Inferior parietal cortex (tissue), 1 donor: ENCODE data around the gene SLIT1.

Source experiments
- DNase-seq: peaks from one replicate; pipeline ENCODE4 v3.0.0-alpha.2; 2016; ENCODE audit errors: extremely low spot score

The SLIT1 gene

DNA sequence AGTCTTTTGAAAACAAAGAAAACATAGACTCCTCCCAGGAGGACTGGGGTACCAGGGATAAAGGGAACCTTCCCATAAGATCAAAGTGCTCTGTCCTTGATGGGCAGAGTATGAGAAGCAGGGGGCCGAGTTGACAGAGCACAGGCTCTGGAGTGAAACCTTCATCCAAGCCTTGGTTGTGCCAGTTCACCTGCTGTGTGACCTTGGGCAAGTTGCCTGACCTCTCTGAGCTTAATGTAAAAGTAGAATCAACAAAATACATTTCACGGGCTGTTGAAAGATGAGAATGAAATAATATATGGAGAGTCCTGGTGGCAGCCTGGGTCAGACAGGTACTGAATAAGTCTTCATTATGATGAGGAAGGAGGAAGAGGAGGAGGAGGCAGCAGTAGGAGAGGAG, 69.9 kb downstream of the SLIT1 start:
- no peak for DNase-seq

DNA sequence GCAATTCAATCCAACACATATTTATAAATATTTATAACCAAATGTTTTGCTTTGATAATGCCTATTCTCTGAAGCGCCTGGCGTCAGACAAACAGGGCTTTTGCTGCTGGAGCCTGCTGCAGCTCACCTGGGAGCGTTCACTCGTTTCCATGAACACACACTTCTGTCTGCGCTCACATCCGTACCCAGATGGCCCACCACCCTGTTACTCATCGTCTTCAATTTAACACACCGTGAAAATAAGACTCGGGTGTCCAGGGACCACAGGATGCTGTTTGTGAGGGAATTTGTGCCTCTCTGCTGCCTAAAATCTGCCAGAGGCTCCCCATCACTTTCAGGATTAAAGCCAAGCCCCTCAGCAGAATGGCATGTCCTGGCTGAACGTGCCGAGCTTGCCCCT, 74.1 kb downstream of the SLIT1 start:
- DNase-seq = no peak

DNA sequence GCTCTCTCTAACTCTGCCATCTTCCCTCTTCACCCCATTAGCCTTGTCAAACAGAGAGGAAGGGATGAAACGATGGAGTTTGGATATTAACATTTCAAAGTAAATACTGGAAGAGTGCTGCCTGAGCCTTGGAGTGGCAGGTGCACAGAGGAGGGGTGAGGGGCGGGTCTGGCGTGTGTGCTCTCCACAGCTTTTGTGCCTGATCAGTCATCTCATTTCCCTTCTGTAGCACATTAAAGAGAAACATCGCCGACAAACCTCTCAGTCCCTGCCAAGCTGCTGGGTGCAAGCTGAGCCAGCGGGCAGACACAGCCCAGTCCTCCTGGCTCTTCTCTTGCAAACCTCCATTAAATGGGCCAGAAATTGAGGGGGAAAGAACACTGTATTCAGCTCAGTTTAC, 76.2 kb downstream of the SLIT1 start:
- DNase-seq = no peak

DNA sequence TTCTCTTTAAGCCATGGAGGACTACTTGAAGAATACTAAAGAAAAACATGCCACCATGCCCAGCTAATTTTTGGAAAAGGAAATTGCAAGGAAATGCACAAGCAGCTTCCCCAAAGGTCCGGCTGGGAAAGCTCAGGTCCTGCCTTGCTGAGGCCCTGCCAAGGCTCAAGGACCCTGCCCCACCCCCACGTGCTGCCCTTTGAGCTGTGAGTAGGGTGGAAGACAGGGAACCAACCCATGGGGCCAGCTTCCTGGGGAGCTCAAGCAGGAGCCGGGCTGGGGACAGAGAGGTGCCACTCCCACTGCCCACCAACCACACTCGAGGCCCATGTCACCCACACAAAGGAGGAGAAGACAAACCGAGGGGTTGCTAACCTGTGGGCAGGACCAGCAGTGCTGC, 78.2 kb downstream of the SLIT1 start:
- no peak for DNase-seq

DNA sequence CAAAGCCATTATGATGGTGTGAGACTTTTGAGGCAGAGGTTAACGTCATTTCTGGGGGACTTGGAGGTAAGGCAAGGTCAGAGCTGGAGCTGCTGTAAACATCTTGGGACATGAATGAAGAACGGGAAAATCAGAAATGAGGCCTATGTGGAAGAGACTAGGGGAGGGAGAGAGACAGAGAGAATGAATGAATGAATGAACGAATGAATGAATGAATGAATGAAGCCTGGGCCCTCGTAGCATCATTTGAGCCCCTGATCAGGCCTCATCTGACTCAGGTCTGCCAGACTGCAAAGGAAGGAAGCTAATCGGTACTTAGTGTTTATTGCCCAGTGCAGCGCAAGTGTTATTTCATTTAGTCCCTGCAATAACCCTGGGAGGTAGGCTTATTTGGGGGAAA, 79.6 kb downstream of the SLIT1 start:
- DNase-seq = no peak

DNA sequence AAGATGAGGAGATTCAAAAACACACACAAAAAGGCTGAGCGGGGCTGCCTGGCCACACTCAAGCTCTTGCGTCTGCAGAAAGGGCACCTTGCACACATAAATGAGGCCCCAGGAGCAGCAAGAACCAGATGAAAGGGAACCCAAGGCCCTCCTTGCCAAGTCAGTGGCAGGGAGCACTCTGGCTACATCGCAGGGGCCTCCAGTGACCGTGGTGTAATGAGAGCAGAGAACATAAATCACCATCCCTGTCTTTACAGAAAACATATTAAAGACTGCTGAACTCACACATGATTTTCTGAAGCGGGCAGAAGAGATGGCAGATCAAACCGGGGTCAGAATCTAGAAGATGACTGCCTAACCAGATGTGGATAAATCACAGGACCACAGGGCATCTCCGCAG, 80.5 kb downstream of the SLIT1 start:
- DNase-seq = no peak

DNA sequence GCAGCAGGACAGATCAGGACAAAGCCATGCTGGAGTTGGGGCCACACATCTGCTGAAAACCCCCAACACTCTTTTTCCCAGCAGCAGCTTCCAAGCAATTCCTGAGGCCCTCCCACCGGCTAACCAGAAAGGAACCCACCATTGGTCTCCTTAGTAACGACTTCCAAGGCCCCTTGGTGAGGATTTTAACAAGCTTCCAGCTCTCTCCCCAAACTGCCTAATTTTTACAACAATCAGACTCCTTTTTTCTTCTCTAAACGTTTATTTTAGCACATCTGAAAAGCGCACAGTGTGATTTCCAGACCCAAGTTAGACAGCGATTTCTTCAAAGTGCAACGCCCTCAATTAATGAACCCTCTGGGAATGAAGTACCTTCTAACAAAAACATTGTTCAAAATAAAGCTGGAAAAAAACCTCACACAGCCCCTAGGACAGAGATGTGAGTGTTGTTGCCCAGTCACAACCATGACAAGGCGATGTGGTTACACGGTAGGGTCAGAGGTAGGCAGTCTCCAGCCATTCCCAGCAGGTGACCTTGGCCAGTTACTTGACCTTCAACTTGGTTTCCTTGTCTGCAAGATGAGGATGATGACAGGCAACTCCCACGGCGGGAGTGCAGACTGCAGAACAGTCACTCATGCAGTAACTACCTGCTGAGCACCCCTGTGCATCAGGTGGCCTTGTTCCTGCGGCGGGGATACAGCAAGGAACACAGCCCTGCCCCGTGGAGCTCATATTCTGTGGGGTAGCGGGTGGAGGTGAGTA, 82.3 kb downstream of the SLIT1 start:
- DNase-seq = no peak

DNA sequence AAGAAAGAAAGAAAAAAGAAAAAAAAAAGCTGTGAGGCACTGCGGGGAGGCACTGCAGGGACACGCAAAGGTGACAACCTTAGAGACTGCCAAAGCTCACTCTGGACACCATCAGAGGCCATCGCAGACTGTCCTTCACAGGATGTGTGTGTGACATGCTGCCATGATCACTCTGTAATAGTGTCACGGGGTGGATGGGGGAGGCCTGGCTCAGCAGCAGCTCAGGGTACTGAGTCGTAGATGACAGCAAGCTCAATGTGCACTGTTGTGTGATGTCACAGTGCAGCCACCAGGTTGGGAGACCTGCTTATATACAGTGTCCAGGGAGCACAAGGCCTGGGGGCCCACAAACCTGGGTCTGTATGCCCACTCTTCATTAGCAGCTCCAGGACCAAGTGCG, 83.3 kb downstream of the SLIT1 start:
- DNase-seq = no peak

DNA sequence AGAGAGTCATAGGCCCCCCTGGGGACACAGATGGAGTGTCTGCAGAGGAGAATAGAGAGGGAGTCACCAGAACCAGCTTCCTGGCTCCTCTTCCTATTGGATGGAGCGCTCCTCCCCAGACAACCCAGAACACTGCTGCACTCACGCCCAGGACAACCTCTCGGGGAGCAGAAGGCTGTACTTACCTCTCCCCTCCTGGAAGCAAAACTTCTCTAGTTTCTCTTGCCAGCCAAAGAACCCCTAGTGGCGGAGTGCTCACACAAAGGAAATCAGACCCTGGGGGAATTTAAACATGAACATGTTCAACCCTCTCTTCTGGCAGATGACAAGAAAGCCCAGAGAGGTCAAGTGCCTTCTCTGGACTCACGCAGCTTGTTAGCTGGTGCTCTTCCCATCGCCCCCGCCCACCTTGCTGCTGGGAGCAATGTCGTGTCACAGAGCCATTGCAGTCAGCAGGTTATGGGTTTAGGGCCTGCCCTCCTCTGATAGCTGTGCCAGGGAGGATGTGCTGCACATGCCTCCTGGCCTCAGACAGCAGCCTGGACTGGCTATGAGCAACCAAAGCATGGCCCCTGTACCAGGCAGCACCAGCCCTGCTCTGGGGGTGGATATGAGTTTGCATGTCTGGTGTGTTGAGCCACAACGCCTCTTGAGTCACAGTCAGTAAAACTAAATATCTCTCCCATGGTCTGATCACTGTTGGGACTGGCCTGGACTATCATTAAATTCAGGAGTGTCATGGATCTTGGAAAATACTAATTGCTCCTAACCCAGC, 84.4 kb downstream of the SLIT1 start:
- DNase-seq = no peak

DNA sequence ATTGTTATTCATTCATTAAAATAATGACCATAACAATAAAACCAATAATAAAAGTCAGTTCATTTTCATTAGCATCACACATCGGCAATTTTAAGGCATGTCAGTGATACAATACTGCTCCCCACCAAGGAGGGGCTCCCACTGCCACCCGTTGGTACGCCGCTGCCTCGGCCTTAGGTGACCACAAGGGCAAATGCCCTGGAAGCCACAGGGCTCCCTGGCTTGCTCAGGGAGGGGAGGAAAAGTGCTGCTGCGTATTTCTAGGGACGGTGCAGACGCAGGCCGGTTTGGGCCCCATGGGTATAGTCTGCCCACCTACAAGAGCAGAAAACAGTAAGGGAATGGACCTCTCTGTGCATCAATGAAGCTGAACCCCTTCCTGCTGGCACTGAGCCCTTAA, 85.1 kb downstream of the SLIT1 start:
- no peak for DNase-seq

DNA sequence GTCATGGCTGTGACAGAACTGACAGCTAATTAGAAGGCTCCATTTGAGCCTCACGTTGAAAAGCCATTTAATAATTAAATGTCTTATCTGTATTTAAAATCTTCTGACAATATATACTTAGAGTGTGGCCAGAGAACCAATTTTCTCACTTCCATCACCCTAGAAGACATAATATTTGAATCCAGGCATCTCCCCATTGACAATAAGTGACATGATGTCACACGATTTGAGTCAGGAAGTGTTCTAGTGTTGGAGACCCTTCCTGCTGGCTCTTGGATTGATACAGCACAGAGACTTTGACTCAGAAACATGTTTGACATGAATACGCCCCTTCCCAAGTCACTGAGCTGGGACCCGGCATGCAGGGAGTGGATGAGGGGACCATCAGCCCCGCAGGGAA, 85.9 kb downstream of the SLIT1 start:
- DNase-seq = no peak

DNA sequence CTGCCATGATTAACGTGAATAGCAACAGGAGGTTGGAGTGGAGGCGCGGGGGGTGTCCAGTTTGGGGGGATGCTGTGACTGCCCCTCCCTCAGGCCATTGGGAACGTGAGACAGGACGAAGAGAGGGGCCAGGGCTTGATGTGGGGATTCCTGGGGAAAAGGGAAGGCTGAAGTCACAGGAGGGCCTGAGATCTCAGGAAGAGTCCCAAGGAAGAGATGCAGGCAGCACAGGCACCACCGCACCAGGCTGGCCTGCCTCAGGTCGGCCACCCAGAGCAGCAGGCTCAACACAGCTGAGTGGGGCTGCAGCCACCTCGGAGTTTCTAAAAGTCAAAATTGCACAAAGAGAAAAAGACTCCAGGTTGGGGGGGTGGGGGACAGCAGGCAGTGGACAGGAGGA, 86.7 kb downstream of the SLIT1 start:
- no peak for DNase-seq

DNA sequence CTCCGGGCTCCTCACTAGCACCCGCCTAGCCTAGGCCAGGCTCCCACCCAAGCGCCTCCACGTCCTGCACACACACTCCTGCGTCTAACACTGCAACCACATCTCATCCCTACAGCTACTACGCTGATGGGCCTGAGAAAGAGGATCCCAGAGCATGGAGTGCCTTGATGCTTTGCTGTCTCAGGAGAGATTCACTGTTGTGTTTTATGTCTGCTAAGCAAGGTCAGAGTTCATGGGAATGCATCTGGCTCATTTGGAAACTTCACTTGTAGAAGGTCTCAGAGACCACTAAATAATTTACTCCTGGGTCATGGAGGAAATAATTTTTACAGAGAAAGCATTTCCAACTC, 88.7 kb downstream of the SLIT1 start:
- DNase-seq = no peak

DNA sequence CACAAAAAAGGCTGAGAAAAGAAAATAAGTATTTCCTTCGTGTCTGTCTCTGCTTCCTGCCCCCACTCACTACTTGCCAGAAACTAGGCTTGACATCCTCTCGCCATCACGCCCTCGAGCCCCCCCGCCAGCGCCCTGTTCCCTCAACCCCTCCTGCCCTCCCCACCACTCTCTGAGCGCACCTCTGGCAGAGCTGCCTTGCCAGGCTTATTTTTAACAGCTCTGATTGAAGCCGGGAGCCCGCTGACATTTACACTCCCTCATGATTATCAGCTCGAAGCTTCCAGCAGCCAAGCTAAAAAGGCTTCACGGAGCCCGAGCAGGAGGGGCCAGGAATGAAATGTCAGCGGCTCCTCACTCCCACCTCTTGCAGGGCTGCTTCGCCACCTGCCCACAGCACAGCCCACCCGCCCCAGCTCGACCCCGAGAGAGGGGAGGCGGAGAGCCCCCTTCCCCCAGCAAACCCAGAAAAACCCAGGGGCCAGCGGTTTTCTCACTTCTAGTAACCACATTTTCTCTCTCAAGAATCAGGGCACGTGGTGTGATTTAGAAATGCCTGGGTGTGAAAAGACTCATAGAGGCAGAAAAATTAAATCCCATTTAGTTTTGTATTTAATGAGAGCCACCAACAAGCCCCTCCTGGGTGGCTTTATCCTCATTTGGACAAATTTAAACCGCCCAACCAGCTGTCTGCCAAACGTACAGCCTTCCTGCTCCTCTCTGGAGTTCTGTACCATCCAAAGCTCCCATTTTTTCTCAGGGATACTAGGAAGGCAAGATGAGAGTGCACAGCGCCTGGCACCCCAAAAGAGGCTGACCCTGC, 89.3 kb downstream of the SLIT1 start:
- DNase-seq = no peak

DNA sequence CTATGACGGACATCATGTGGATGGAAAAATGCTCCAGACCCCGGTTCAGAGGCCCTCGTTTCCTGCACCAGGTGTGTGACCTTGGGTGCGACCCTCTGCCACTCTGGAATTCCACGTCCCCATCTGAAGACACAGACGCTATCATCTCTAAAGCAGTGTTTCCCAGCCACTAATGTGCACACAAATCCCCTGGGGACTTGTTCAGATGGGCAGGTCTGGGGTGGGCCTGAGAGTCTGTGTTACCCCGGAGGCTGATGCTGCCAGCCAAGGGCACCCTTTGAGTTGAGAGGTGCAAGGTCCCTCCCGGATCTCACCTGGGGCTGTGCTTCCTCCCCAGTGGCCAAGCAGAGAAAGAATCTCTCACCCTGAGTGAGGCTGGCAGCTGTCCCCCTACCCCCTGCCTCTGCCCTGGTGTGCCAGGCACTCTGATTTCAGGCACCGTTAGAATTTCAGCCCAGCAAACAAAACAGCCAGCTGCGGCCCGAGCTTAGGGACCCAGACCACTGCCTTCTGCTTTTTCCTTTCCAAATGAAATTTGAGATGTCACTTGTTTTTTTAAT, 90.0 kb downstream of the SLIT1 start:
- DNase-seq = no peak

DNA sequence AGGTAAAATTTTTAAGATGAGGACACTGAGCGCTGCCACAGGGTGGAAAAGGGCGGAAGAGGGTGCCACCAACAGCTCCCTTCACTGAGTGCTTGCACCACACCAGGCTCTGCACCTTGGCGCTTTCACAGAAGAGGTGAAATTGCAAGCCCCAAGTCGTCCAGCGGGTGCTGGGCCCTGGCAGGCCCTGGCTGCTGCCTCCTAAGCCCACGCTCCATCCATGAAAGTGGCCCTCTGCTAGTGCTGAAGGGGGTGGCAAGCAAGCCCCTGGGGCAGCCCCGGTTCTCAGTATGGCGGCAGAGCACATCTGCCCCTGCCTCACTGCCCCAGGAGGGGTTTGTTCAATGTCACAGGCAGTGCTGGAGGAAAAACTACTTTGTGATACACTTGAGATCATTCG, 95.1 kb downstream of the SLIT1 start:
- no peak for DNase-seq

DNA sequence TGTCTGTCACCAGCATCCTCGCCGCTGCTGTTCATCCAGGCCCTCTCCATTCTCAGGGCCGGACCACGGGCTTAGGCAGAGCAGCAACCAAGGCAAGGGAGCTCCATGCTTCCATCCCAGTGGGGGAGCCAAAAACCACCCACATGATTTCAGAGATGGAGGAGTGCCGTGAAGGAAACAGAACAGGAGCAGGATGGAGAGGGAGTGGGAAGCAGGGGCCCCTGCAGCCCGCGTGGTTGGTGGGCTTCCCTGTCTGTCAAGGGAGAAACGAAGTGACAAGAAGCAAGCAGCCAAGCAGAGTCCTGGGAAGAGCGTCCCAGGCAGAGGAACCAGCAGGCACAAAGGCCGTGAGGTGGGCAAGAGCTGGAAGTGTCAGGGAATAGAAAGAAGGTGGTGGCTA, 95.7 kb downstream of the SLIT1 start:
- DNase-seq = no peak

DNA sequence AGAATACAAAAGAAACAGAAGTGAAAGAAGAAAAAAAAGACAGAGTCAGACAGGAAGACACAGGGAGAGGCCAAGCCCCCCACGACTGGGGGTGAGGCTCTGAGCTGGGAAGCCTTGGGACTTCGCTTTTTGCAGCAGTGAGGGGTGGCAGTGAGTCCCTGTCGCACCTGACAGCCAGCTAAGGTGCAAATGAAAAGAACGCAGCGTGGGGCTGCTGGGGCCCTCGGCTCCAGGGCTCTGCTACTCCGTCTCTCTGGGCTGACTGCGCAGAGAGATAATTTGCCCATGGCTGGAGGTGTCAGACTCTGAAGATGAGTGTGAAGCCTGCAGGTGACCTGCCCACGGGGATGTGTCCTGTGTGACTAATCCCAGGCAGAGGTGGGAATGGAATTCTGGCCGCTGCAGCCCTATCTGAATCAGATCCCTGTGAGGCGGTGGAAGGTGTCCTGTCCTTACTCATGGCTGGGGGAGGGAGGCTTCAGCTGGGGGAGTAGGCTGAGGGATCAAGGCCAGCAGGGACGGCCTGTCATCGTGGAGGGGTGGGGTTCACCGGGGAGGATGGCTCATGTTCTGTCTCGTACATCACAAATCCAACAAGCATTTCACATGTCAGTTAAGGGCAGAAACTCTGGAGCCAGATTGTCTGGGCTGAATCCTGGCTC, 96.4 kb downstream of the SLIT1 start:
- DNase-seq = no peak

DNA sequence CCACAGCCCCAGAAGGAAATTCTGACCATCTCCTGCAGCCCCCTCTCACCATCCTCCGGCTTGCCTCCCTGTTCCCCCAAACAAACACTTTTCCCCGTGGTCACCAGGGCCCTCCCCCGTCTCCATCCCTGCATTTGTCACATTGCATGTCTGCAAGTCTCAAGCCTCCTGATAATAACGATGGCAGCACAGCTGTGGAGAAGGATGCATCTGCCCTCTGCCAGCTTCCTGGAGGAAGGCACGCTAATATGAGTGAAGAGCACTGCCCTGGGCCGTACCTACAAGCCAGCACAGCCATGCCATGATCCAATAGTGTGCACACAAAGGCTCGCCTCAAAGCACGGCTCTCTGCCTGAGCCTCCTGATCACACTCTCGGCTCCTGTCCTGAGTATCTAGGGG, 98.5 kb downstream of the SLIT1 start:
- no peak for DNase-seq

DNA sequence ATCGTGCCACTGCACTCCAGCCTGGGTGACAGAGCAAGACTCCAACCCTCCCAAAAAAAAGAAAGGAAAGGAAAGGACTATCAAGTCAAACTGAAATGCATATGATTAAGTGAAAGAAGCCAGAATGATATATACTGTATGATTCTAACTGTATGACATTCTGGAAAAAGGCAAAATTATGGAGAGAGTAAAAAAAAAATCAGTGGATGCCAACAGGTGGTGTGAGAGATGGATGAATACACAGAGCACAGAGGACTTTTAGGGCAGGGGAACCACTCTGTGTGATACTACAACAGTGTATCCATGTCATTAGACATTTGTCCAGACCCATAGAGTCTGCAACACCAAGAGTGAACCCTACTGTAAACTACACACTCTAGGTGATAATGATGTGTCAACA, 99.2 kb downstream of the SLIT1 start:
- no peak for DNase-seq

DNA sequence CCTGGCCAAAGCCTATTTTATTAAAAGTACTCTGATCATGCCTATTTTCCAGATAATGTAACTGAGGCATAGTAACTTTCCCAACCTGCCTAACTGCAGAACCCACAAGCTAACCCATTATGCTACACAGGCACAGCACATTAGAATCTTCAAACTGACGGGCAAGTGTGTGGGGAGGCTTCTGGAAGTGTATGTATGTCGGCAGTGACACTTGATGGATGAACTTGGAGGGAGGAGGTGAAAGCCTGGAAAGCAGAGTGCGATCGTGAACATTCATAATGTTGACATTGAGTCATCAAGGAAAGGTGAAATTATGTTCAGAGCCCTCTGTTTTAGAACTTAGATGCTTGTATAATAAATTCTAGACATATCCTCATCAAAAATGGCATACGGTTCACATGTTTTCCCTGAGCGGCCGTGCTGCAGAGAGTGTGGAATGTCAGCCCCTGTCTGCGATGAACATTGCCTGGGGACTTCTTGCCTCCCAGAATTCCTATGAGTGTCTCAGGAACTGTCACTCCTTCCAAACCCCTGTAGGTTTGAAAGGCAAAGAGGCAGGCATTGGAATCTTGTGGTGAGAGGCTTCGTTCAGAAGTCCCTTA, 102.4 kb downstream of the SLIT1 start:
- no peak for DNase-seq
